Measurements from ENCODE around the gene SMARCE1. TPM values are rescaled to one million over a fixed set of nuclear protein-coding genes. Genes with fewer than 3 reads are reported as not detected.

SMARCE1 gene
- 79.2 and 98.3 TPM in 2 replicates for total RNA-seq

DNA sequence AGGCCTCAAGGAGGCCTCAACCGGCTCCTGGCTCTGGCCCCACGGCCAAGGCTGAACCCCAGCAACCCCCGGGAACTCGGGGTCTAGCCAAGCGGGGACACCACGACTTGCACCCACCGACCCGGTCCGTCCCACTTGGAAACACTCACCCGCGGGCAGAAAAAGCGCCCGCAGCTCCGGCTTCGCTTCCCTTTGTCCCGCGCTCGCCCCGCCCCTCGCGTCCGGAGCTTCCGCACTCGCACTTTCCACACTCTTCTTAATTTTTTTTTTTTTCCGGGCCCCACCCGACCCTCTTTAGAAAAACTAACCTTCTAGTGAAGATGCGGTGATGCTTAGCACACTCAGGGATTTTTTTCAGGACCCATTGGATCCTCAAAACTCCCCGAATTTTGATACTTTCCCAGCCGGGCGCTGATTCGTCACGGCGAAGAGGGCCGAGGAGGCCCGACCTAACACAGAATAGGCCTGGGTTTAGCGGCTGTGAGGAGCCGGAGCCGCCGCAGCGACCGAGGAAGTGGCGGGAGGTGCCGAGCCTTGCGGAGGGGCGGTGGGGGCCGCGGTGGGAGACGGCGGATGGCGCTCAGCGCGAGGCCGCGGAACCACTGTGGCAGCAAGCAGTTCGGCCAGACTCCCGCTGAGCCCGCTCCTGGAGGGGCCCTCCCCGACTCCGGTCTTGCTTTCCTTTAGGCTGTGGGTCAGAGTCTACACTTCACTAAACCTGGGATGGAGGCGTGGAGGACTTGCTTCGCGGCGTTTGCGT is at the start of gene SMARCE1:
TSS of gene SMARCE1 (minus strand) at position 195 of the 760 bp plus-strand sequence. CDS start 2,016 bp downstream, outside the sequence.

DNA sequence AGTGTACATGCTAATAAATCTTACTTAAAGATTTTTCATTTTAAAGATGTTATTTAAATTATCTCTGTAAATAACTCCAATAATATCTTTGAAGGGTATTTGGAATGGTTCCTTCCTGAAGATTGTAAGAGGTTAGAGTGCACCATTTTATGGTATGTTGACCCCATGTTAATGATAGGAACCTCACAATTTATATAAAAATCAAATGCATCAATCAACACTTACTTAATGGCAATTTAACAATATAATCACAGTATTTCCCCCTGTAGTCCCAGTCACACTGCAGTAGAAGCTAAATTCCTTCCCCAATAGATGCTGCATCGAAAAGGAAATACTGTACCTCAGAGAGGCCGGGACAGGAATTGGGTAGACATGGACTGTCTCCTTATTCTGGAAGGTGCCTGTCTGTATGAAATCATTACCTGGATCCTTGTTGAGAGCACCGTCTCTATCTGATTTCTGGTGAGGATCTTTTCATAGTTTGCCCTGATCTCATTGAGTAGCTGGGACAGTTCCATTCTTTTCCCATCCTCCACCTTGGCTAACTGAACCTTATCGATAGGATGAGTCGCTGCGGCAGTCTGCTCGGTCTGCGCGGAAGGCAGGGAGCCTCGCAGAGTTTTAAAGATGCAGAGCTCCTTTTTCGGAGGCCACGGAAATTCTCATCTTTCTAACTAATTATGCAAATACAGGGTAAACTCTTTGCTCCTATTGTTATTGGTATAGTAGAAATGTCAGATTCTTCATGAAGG is 17.1 kb upstream of the SMARCE1 start, which contains the start of gene KRT222:
TSS of gene KRT222 (minus strand) at position 596 of the 752 bp plus-strand sequence. CDS start at position 518, 78 bp downstream.

Other genes starting within 250 kb of the SMARCE1 start
- 33.9 and 74.6 TPM in 2 replicates for gene TOP2A, start 229.9 kb downstream of the SMARCE1 start, total RNA-seq
- 149 and 165 TPM in 2 replicates for gene IGFBP4, start 204.4 kb downstream of the SMARCE1 start, total RNA-seq
- gene TNS4, start 146.2 kb downstream of the SMARCE1 start, total RNA-seq = not detected in 2 replicates
- gene CCR7, start 82.3 kb downstream of the SMARCE1 start, total RNA-seq = under 0.01 and 0.09 TPM in 2 replicates
- not detected in 2 replicates for gene KRT222, start 17.4 kb upstream of the SMARCE1 start, total RNA-seq
- not detected in 2 replicates for gene KRT24, start 55.9 kb upstream of the SMARCE1 start, total RNA-seq
- gene KRT25, start 107.5 kb upstream of the SMARCE1 start, total RNA-seq = not detected in 2 replicates
- gene KRT26, start 124.4 kb upstream of the SMARCE1 start, total RNA-seq = not detected in 2 replicates
- not detected in 2 replicates for gene KRT27, start 134.7 kb upstream of the SMARCE1 start, total RNA-seq
- gene KRT28, start 152.1 kb upstream of the SMARCE1 start, total RNA-seq = not detected in 2 replicates
- gene KRT10, start 174.8 kb upstream of the SMARCE1 start, total RNA-seq = 2.7 and 4.0 TPM in 2 replicates
- not detected in 2 replicates for gene KRT12, start 219.4 kb upstream of the SMARCE1 start, total RNA-seq
- not detected in 2 replicates for gene KRT20, start 237.4 kb upstream of the SMARCE1 start, total RNA-seq

Measured in endothelial cell of coronary artery (primary cell).